ENCODE results near the gene ZBTB47.

DNA sequence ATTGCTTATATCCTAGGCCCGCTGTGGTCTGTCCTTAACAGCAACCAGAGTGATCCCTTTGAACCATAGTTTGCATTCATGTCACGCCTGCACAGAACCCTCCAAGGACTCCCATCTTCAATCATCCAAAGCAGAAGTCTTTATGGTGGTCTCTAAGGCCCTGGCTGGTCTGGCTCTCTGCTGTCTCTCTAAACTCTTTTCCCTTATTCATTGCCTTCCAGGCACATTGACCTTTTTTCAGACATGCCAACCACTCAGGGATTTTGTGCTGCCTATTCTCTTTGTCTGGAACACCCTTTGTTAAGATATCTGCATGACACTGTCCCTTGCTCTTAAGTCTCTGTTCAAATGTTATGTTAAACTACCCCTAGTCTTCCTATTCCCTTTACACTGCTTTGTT lies 21.9 kb upstream of the ZBTB47 start:
- TF ChIP-seq, protein P1, sequence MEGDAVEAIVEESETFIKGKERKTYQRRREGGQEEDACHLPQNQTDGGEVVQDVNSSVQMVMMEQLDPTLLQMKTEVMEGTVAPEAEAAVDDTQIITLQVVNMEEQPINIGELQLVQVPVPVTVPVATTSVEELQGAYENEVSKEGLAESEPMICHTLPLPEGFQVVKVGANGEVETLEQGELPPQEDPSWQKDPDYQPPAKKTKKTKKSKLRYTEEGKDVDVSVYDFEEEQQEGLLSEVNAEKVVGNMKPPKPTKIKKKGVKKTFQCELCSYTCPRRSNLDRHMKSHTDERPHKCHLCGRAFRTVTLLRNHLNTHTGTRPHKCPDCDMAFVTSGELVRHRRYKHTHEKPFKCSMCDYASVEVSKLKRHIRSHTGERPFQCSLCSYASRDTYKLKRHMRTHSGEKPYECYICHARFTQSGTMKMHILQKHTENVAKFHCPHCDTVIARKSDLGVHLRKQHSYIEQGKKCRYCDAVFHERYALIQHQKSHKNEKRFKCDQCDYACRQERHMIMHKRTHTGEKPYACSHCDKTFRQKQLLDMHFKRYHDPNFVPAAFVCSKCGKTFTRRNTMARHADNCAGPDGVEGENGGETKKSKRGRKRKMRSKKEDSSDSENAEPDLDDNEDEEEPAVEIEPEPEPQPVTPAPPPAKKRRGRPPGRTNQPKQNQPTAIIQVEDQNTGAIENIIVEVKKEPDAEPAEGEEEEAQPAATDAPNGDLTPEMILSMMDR (IDR thresholded peaks at IDR 0.05): no peak
- TF ChIP-seq POLR2A (IDR thresholded peaks at IDR 0.05): no peak
